GM06990 (cell line): ENCODE data around the gene PHACTR1.

ENCODE experiments used
- DNase-seq: peaks from one replicate; pipeline ENCODE4 v3.0.0-alpha.2; 2011; ENCODE audit not compliant: insufficient read length; ENCODE audit errors: extremely low read depth
- H3K27me3 ChIP-seq: replicated peaks from 2 replicates; pipeline ENCODE4 v1.6.0; 2011; ENCODE audit warnings: low read length; ENCODE audit not compliant: control insufficient read depth, insufficient read depth
- H3K36me3 ChIP-seq: 2 replicates; pipeline ENCODE4 v1.5.1; 2011; ENCODE audit warnings: low read length; ENCODE audit not compliant: control insufficient read depth, insufficient read depth
- H3K4me3 ChIP-seq: replicated peaks from 2 replicates; pipeline ENCODE4 v1.5.1; 2011; ENCODE audit warnings: low read depth, mild to moderate bottlenecking, control low read depth, low read length
- CTCF ChIP-seq: IDR thresholded peaks from 2 replicates; pipeline ENCODE4 v1.5.1; 2011; ENCODE audit warnings: low read length, control low read depth, mild to moderate bottlenecking, inconsistent platforms; ENCODE audit not compliant: insufficient read depth, poor library complexity, severe bottlenecking

PHACTR1 gene

GRCh38 chr6:12875051-12875450 lies 158.5 kb downstream of the PHACTR1 start:
- no peaks in the 10 kb centered on the region for H3K36me3 ChIP-seq
- DNase-seq: no peak
- no peaks in the 10 kb centered on the region for H3K27me3 ChIP-seq
- no peak for TF ChIP-seq CTCF
- H3K4me3 ChIP-seq: no peak overlapping the region

- Histone ChIP-seq H3K4me3 (no peak overlapping the region), H3K27me3 (0 out of 2 replicates have a peak, but pooled peaks cover 2% of the 10 kb centered on the region), H3K36me3 (no peaks in the 10 kb centered on the region)
- TF ChIP-seq CTCF: no peak
- DNase-seq: no peak
These were observed 162.2 kb downstream of the PHACTR1 start for GRCh38 chr6:12878741-12879140.

GRCh38 chr6:12882761-12883290 lies 166.3 kb downstream of the PHACTR1 start:
- H3K36me3 ChIP-seq: no peaks in the 10 kb centered on the region
- TF ChIP-seq CTCF: no peak
- no peak for DNase-seq

GRCh38 chr6:12884983-12885382 lies 168.4 kb downstream of the PHACTR1 start:
- no peak overlapping the region for H3K4me3 ChIP-seq
- no peak for TF ChIP-seq CTCF
- no peak for DNase-seq
- H3K27me3 ChIP-seq: 0 out of 2 replicates have a peak, but pooled peaks cover 2% of the 10 kb centered on the region
- H3K36me3 ChIP-seq: no peaks in the 10 kb centered on the region

More at GRCh38 chr6:12882761-12883290, 166.3 kb downstream of the PHACTR1 start:
- Histone ChIP-seq H3K4me3 (no peak overlapping the region), H3K27me3 (0 out of 2 replicates have a peak, but pooled peaks cover 2% of the 10 kb centered on the region)

GRCh38 chr6:12886961-12887775 lies 170.6 kb downstream of the PHACTR1 start:
- H3K27me3 ChIP-seq: no peaks in the 10 kb centered on the region
- TF ChIP-seq CTCF: no peak
- DNase-seq: no peak
- no peaks in the 10 kb centered on the region for H3K36me3 ChIP-seq
- no peak overlapping the region for H3K4me3 ChIP-seq
